Liver (tissue), 9 donors: ENCODE data around the gene ZNF783. TPM values are rescaled to one million over a fixed set of nuclear protein-coding genes. Genes with fewer than 3 reads are reported as not detected.

Source experiments
- DNase-seq: peaks from one replicate; pipeline ENCODE4 v3.0.0-alpha.2; 2017; ENCODE audit warnings: low spot score
- H3K27ac ChIP-seq, 2 donors: one replicate each; pipeline ENCODE4 v1.7.0; 2013; ENCODE audit warnings: inconsistent platforms in 2 of 2, low read length in 2 of 2, control low read depth in 1 of 2, low read depth in 1 of 2, mild to moderate bottlenecking in 1 of 2
- H3K27me3 ChIP-seq, 4 donors: one replicate each; pipeline versions ENCODE4 v1.6.1 to v1.7.0; 2013; ENCODE audit warnings: low read length in 3 of 4, inconsistent platforms in 1 of 4, mild to moderate bottlenecking in 1 of 4, moderate library complexity in 1 of 4; ENCODE audit not compliant: control insufficient read depth in 4 of 4, insufficient read depth in 4 of 4
- H3K36me3 ChIP-seq, 4 donors: one replicate each; pipeline versions ENCODE4 v1.6.1 to v1.7.0; 2013; ENCODE audit warnings: low read length in 3 of 4, mild to moderate bottlenecking in 3 of 4, low read depth in 1 of 4, moderate library complexity in 1 of 4; ENCODE audit not compliant: control insufficient read depth in 4 of 4, insufficient read depth in 3 of 4
- H3K4me1 ChIP-seq, 4 donors: one replicate each; pipeline versions ENCODE4 v1.6.1 to v1.7.0; 2013; ENCODE audit warnings: low read length in 3 of 4, mild to moderate bottlenecking in 3 of 4, moderate library complexity in 1 of 4; ENCODE audit not compliant: control insufficient read depth in 4 of 4, insufficient read depth in 4 of 4
- H3K4me3 ChIP-seq, 3 donors: one replicate each; pipeline versions ENCODE4 v1.6.1 to v1.7.0; 2013; ENCODE audit warnings: low read length in 3 of 3, control low read depth in 1 of 3, low read depth in 1 of 3, mild to moderate bottlenecking in 1 of 3
- H3K9ac ChIP-seq, 2 donors: one replicate each; pipeline ENCODE4 v1.7.0; 2013; ENCODE audit warnings: low read length in 2 of 2, mild to moderate bottlenecking in 2 of 2, moderate library complexity in 2 of 2, control low read depth in 1 of 2, low read depth in 1 of 2
- H3K9me3 ChIP-seq, 4 donors: one replicate each; pipeline versions ENCODE4 v1.6.1 to v1.7.0; 2013; ENCODE audit warnings: low read length in 3 of 4; ENCODE audit not compliant: control insufficient read depth in 4 of 4
- EGR1 ChIP-seq, 2 donors: IDR thresholded peaks; 2 replicates each; pipeline ENCODE4 v1.6.1; 2016 to 2018; ENCODE audit warnings: antibody characterized with exemption in 2 of 2, low read depth in 2 of 2
- FOXA1 ChIP-seq: IDR thresholded peaks from 2 replicates; pipeline ENCODE4 v1.6.1; 2016; ENCODE audit warnings: antibody characterized with exemption
- FOXA2 ChIP-seq: IDR thresholded peaks from 2 replicates; pipeline ENCODE4 v1.6.1; 2016; ENCODE audit warnings: antibody characterized with exemption
- GABPA ChIP-seq, 2 donors: IDR thresholded peaks in 1 of 2; conservative IDR thresholded peaks in 1 of 2; 2 replicates each; pipeline ENCODE4 v1.6.1; 2016; ENCODE audit warnings: antibody characterized with exemption in 2 of 2, mild to moderate bottlenecking in 1 of 2, moderate library complexity in 1 of 2
- HNF4A ChIP-seq, 2 donors: conservative IDR thresholded peaks; 2 replicates each; pipeline ENCODE4 v1.6.1; 2016; ENCODE audit warnings: antibody characterized with exemption in 2 of 2, mild to moderate bottlenecking in 2 of 2
- HNF4G ChIP-seq: IDR thresholded peaks from 2 replicates; pipeline ENCODE4 v1.6.1; 2016; ENCODE audit warnings: antibody characterized with exemption
- JUND ChIP-seq, 2 donors: IDR thresholded peaks; 2 replicates each; pipeline ENCODE4 v1.6.1; 2016; ENCODE audit warnings: antibody characterized with exemption in 2 of 2
- NR2F2 ChIP-seq: IDR thresholded peaks from 2 replicates; pipeline ENCODE4 v1.6.1; 2016; ENCODE audit warnings: antibody characterized with exemption
- RAD21 ChIP-seq, 2 donors: IDR thresholded peaks; 2 replicates each; pipeline ENCODE4 v1.6.1; 2016; ENCODE audit warnings: antibody characterized with exemption in 2 of 2, mild to moderate bottlenecking in 2 of 2
- RXRA ChIP-seq, 2 donors: IDR thresholded peaks; 2 replicates each; pipeline ENCODE4 v1.6.1; 2017 to 2018; ENCODE audit warnings: antibody characterized with exemption in 2 of 2, mild to moderate bottlenecking in 1 of 2
- SP1 ChIP-seq: IDR thresholded peaks from 2 replicates; pipeline ENCODE4 v1.6.1; 2018; ENCODE audit warnings: antibody characterized with exemption, mild to moderate bottlenecking
- TAF1 ChIP-seq: conservative IDR thresholded peaks from 2 replicates; pipeline ENCODE4 v1.6.1; 2016; ENCODE audit warnings: antibody characterized with exemption, mild to moderate bottlenecking
- YY1 ChIP-seq: IDR thresholded peaks from 2 replicates; pipeline ENCODE4 v1.6.1; 2016; ENCODE audit warnings: antibody characterized with exemption, mild to moderate bottlenecking
- WGBS: extraction: QIAGEN DNeasy Blood & Tissue Kit; methylation state at CpG from one replicate; pipeline ENCODE4 v1.1.7; 2013; 5-methylcytosine and 5-hydroxymethylcytosine counted together
- polyA plus RNA-seq, 2 donors: library from polyadenylated mRNA; stranded (reverse) in 1 of 2; unstranded in 1 of 2; fragments of 200-250 nt in 1 of 2; fragments of >200 nt in 1 of 2; fragmentation: Nextera tagmentation in 1 of 2; extraction: Ambion mirVana in 1 of 2; gene quantifications; one replicate each; pipeline versions ENCODE4 v1.2.1 to v1.2.3, GENCODE V29; 2013 to 2015
- total RNA-seq, 2 donors: library from RNA; depleted of rRNA; stranded (reverse); fragments of >200 nt; gene quantifications; one replicate each; pipeline ENCODE4 v1.2.3, GENCODE V29; 2014
- TF ChIP-seq, protein P1 (sequence below): IDR thresholded peaks from 2 replicates; pipeline ENCODE4 v1.6.1; 2016; ENCODE audit warnings: antibody characterized with exemption
- TF ChIP-seq, protein P2 (sequence below): IDR thresholded peaks from 2 replicates; pipeline ENCODE4 v1.6.1; 2016; ENCODE audit warnings: antibody characterized with exemption
- TF ChIP-seq, protein P3 (sequence below): IDR thresholded peaks from 2 replicates; pipeline ENCODE4 v1.6.1; 2016; ENCODE audit warnings: antibody characterized with exemption, mild to moderate bottlenecking
- TF ChIP-seq, protein P4 (sequence below): IDR thresholded peaks from 2 replicates; pipeline ENCODE4 v1.6.1; 2016; ENCODE audit warnings: antibody characterized with exemption
- TF ChIP-seq, protein P5 (sequence below): fragments of 150-350 bp; IDR thresholded peaks from 2 replicates; pipeline ENCODE4 v1.5.1; 2017; ENCODE audit warnings: improper control_type of control experiment, low read depth, low read length; ENCODE audit not compliant: missing input control
- donor health status: healthy.
- donor health status: healthy.
- donor health status: healthy.
- donor health status: healthy.
- donor health status: healthy.

ZNF783 gene
- total and polyA plus RNA-seq, 4 donors = 1.5 to 4.3 (median 1.8) TPM

DNA sequence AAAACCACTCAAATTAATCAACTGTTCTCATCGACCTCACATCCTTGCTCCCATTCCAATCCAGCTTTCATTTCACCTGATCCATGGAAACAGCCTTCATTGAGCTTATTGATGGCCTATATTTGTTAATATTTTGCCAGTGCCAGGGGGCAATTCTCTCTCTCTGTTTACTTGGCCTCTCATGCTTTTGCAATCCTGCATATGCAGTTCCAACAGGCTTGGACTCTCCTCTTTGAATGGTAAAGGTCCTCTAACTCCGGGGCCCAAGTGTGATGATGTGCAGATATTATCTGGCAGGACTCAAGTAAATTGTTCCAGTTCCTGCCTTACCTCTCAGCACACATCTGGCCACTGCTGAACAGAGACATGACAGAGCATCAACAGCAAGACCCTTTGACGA, 67.3 kb downstream of the ZNF783 start:
- no peak for DNase-seq
- Histone ChIP-seq H3K9ac (no peak overlapping the region), H3K27ac (peak overlapping the region; percentile 4 to 57), H3K4me3 (no peak overlapping the region), H3K36me3 (no peaks in the 10 kb centered on the region), H3K4me1 (peaks cover 11 to 36% (median 28%) of the 10 kb centered on the region in 4 donors), H3K27me3 (no peaks in the 10 kb centered on the region), H3K9me3 (no peaks in the 10 kb centered on the region)
- WGBS = 12% methylated on average over 3 of the region's 3 CpGs
- TF ChIP-seq SP1 (peak; percentile 92), FOXA1 (peak; percentile 92), RXRA (IDR thresholded peaks at IDR 0.05) (peak; percentile 75 to 88), JUND (IDR thresholded peaks at IDR 0.05) (peak; percentile 45 to 61), GABPA (IDR thresholded peaks at IDR 0.05 in 1 of 2, conservative IDR thresholded peaks at IDR 0.05 in 1 of 2) (no peak), TAF1 (no peak), EGR1 (IDR thresholded peaks at IDR 0.05; ENCODE audit: low read depth in 2 of 2) (no peak), HNF4G (peak; percentile 82), YY1 (peak; percentile 87), NR2F2 (peak; percentile 58), HNF4A (conservative IDR thresholded peaks at IDR 0.05) (peak; percentile 93 to 94), RAD21 (IDR thresholded peaks at IDR 0.05) (peak; percentile 26 to 37), FOXA2 (peak; percentile 97)
- TF ChIP-seq, protein P1, sequence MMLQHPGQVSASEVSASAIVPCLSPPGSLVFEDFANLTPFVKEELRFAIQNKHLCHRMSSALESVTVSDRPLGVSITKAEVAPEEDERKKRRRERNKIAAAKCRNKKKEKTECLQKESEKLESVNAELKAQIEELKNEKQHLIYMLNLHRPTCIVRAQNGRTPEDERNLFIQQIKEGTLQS = no peak
- TF ChIP-seq, protein P2, sequence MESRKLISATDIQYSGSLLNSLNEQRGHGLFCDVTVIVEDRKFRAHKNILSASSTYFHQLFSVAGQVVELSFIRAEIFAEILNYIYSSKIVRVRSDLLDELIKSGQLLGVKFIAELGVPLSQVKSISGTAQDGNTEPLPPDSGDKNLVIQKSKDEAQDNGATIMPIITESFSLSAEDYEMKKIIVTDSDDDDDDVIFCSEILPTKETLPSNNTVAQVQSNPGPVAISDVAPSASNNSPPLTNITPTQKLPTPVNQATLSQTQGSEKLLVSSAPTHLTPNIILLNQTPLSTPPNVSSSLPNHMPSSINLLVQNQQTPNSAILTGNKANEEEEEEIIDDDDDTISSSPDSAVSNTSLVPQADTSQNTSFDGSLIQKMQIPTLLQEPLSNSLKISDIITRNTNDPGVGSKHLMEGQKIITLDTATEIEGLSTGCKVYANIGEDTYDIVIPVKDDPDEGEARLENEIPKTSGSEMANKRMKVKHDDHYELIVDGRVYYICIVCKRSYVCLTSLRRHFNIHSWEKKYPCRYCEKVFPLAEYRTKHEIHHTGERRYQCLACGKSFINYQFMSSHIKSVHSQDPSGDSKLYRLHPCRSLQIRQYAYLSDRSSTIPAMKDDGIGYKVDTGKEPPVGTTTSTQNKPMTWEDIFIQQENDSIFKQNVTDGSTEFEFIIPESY = peak; percentile 53
- TF ChIP-seq, protein P3, sequence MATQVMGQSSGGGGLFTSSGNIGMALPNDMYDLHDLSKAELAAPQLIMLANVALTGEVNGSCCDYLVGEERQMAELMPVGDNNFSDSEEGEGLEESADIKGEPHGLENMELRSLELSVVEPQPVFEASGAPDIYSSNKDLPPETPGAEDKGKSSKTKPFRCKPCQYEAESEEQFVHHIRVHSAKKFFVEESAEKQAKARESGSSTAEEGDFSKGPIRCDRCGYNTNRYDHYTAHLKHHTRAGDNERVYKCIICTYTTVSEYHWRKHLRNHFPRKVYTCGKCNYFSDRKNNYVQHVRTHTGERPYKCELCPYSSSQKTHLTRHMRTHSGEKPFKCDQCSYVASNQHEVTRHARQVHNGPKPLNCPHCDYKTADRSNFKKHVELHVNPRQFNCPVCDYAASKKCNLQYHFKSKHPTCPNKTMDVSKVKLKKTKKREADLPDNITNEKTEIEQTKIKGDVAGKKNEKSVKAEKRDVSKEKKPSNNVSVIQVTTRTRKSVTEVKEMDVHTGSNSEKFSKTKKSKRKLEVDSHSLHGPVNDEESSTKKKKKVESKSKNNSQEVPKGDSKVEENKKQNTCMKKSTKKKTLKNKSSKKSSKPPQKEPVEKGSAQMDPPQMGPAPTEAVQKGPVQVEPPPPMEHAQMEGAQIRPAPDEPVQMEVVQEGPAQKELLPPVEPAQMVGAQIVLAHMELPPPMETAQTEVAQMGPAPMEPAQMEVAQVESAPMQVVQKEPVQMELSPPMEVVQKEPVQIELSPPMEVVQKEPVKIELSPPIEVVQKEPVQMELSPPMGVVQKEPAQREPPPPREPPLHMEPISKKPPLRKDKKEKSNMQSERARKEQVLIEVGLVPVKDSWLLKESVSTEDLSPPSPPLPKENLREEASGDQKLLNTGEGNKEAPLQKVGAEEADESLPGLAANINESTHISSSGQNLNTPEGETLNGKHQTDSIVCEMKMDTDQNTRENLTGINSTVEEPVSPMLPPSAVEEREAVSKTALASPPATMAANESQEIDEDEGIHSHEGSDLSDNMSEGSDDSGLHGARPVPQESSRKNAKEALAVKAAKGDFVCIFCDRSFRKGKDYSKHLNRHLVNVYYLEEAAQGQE = peak; percentile 55
- TF ChIP-seq, protein P4, sequence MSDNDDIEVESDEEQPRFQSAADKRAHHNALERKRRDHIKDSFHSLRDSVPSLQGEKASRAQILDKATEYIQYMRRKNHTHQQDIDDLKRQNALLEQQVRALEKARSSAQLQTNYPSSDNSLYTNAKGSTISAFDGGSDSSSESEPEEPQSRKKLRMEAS = peak; percentile 81
- TF ChIP-seq, protein P5, sequence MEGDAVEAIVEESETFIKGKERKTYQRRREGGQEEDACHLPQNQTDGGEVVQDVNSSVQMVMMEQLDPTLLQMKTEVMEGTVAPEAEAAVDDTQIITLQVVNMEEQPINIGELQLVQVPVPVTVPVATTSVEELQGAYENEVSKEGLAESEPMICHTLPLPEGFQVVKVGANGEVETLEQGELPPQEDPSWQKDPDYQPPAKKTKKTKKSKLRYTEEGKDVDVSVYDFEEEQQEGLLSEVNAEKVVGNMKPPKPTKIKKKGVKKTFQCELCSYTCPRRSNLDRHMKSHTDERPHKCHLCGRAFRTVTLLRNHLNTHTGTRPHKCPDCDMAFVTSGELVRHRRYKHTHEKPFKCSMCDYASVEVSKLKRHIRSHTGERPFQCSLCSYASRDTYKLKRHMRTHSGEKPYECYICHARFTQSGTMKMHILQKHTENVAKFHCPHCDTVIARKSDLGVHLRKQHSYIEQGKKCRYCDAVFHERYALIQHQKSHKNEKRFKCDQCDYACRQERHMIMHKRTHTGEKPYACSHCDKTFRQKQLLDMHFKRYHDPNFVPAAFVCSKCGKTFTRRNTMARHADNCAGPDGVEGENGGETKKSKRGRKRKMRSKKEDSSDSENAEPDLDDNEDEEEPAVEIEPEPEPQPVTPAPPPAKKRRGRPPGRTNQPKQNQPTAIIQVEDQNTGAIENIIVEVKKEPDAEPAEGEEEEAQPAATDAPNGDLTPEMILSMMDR = no peak
